ENCODE results near the gene MFSD6. TPM values are rescaled to one million over a fixed set of nuclear protein-coding genes. Genes with fewer than 3 reads are reported as not detected.

The MFSD6 gene
- total RNA-seq, 3 donors from 2014 or later (not counting 1 experiment from before 2014, with no cell fraction given) = 36.7 to 50.5 (median 48.0) TPM

DNA sequence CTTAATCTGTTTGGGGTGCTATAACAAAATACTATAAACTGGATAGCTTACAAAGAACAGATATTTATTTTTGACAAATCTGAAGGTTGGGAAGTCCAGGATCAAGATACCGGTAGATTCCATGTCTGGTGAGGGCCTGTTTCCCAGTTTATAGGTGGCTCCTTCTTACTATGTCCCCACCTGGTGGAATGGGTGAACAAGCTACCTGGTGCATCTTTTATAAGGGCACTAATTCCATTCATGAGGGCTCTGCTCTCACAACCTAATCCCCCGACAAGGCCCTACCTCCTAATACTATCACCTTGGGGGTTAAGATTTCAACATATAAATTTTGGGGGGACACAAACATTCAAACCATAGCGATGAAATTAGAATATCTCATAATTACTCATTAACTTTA is 142.0 kb downstream of the MFSD6 start:
- no peaks in the 10 kb centered on the region for H3K27me3 ChIP-seq (ENCODE audit: control insufficient read depth, insufficient read depth, low read length)
- ATAC-seq (no peak), DNase-seq (no peak)
- no peak overlapping the region for H3K27ac ChIP-seq (ENCODE audit: low read length)
- H3K36me3 ChIP-seq (ENCODE audit: control insufficient read depth, insufficient read depth, low read length) = no peaks in the 10 kb centered on the region
- no peak overlapping the region for H3K4me3 ChIP-seq (ENCODE audit: low read length)
- H3K9me3 Mint-ChIP-seq = no peaks in the 10 kb centered on the region
- H3K4me1 Mint-ChIP-seq = peaks cover 18 to 19% of the 10 kb centered on the region in 2 donors
- TF ChIP-seq CTCF (IDR thresholded peaks at IDR 0.05) = no peak
- H3K36me3 Mint-ChIP-seq = no peaks in the 10 kb centered on the region
- H3K9me3 ChIP-seq (ENCODE audit: control insufficient read depth, insufficient read depth, low read length) = no peaks in the 10 kb centered on the region
- H3K4me1 ChIP-seq (ENCODE audit: control insufficient read depth, insufficient read depth, low read length) = peaks cover 10% of the 10 kb centered on the region
- H3K27ac Mint-ChIP-seq = no peak overlapping the region
- H3K27me3 Mint-ChIP-seq (ENCODE audit: low read depth in 2 of 2) = no peaks in the 10 kb centered on the region
- 100% methylated on average over 3 of the region's 3 CpGs for WGBS (ENCODE audit: insufficient coverage)
- intact Hi-C loops (cut with micrococcal nuclease) = loop anchor here (5.0 kb wide), 1 partner anchor 97 kb away; the partner anchor contains the start of gene NAB1
- H3K4me3 Mint-ChIP-seq = no peak overlapping the region

Other genes with a start within 250 kb of the MFSD6 start
- gene HIBCH, start 88.5 kb upstream of the MFSD6 start, total RNA-seq = 10 to 100 TPM; 19.3 to 31.4 (median 21.6) TPM
- 10 to 100 TPM in 1 of 3 donors, 1 to 10 TPM in 2; 9.5 to 16.7 (median 9.6) TPM for gene INPP1, start 64.8 kb upstream of the MFSD6 start, total RNA-seq
- 10 to 100 TPM; 17.2 to 21.0 (median 18.3) TPM for gene NEMP2, start 126.4 kb downstream of the MFSD6 start, total RNA-seq
- gene NAB1, start 240.7 kb downstream of the MFSD6 start, total RNA-seq = 10 to 100 TPM; 31.2 to 42.0 (median 37.8) TPM

Data from natural killer cell (primary cell).